Ecto neural progenitor cell (in vitro differentiated cells): Measurements from ENCODE around the gene GALNT17.

Experiments used
- DNase-seq: peaks from one replicate; pipeline ENCODE4 v3.0.0-alpha.2; 2018; ENCODE audit warnings: low spot score

The GALNT17 gene

GRCh38 chr7:71339924-71340323 lies 208.0 kb downstream of the GALNT17 start:
- DNase-seq: no peak

DNA sequence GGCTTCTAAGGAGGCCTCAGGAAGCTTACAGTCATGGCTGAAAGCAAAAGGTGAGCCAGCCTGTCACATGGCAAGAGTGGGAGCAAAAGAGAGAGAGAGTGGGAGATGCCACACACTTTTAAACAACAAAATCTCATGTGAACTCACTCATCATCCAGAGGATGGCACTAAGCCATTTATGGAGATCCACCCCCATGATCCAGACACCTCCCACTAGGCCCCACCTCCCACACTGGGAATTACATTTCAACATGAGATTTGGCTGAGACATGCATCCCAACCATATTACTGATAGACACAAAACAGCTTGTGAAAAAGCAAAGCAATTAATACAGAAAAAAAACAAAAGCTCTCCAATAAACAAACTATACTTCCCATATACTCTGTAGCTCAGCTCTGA lies 210.3 kb downstream of the GALNT17 start:
- DNase-seq: no peak

GRCh38 chr7:71343039-71343438 lies 211.1 kb downstream of the GALNT17 start:
- no peak for DNase-seq

GRCh38 chr7:71343892-71344291 lies 211.9 kb downstream of the GALNT17 start:
- DNase-seq: no peak

DNA sequence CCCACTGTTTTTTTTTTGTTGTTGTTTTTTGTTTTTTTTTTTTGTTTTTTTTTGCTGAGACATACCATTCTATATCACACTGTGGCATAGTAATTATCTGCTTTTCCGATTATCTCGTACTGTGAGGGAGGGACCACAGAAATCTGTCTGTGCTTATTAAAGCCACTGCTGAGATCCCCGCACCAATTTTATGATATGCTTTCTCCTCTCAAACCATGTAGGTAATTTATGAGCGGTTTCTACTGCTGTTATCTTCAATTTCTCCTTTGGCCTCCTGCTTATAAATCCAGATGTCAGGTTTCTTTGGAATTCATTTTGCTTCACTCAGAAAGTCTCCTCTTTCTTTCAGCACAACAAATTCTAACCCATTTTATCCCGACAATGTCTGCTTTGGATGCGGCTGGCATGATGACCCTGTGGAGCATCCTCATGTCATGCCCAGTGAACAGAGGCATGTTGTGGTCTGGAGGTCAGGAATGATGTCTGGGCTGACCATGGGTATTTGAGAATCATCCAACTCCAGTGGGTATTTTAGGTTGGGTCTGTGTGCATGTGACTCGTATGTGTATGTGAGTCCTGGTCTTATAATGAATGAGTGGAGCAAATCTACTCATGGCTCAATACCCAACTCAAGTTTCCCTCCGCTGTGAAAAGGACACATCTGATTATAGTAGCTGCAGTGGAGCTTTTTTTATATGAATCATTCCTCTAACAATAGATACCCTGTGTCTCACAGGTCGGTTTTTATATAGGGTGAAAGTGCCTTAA lies 213.4 kb downstream of the GALNT17 start:
- no peak for DNase-seq

GRCh38 chr7:71348821-71349681 lies 217.1 kb downstream of the GALNT17 start:
- DNase-seq: no peak

- DNase-seq: no peak
Observed at GRCh38 chr7:71349682-71350481, 217.9 kb downstream of the GALNT17 start.

- no peak for DNase-seq
Observed at GRCh38 chr7:71350680-71351079, 218.7 kb downstream of the GALNT17 start.

DNA sequence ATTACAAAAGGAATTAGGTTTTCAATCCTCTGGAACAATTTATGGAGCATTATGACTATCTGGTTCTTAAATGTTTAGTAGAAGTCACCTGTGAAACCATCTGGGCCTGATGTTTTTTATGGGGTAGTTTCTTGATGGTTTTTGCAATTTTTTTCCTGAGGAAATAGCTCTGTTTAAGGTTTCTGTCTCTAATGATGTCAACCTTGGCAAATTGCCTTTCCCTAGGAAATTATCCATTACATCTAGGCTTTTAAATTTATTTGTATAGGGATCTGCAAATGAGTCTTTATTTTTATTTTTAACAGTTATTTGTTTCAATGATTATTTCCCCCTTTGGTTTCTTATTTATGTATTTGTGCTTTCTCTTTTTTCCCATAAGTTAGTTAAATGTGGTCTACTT lies 222.8 kb downstream of the GALNT17 start:
- no peak for DNase-seq

- DNase-seq: no peak
Observed at GRCh38 chr7:71361451-71362032, 229.6 kb downstream of the GALNT17 start.

DNA sequence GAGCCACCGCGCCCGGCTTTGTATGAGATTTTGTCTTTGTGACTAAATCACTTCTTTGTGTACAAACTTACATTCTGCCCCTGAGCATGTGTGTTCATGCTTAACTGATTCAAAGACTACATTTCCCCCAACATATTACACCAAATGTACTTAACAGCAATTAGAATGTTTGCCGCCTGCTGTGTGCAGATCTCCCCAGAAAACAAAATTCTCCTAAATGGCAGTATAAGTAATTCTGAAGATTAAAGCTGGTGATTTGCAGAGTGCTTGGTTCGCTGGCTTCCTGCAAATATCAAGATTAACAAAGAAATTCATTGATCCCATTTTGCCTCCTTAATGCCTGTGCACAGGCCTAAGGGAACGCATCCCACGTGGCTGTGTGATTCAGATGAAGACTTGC lies 230.3 kb downstream of the GALNT17 start:
- DNase-seq: no peak

DNA sequence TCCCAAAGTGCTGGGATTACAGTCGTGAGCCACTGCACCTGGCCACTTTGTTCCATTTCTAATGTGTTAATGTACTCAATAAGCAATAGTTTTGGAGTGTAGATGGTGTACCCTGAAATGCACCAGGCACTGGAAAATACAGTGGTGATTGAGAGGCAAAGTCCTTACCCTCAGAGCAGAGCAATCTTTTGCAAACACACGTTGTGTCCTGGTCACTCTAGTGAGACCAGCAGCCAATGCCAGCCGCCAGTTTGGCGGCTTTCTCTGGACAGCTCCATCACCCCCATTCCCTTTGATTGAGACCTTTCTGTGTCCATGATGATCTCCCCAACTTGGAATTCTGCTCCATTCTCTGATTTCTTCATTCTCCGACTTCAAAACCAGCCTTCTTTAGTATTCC lies 231.3 kb downstream of the GALNT17 start:
- DNase-seq: no peak

- DNase-seq: no peak
Observed at GRCh38 chr7:71363627-71364026, 231.7 kb downstream of the GALNT17 start.

DNA sequence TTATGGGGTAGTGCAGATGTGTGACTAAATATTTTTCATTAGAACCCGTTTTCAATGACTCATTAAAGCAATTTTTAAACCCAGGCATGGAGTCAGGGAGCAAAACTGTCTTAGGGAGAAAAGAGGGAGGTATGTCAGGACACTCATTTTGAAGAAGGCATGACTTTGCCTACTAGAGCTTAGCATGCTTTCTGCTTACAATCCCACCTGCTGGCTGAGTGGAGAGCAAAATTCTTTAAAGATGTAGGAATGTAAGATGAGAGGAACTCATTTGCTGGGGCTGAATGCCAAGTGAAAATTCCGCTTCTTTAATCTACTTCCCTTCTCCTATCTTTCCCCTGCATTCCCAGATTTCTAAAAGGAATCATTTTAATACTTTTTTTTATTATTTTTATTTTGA lies 232.6 kb downstream of the GALNT17 start:
- DNase-seq: no peak

DNA sequence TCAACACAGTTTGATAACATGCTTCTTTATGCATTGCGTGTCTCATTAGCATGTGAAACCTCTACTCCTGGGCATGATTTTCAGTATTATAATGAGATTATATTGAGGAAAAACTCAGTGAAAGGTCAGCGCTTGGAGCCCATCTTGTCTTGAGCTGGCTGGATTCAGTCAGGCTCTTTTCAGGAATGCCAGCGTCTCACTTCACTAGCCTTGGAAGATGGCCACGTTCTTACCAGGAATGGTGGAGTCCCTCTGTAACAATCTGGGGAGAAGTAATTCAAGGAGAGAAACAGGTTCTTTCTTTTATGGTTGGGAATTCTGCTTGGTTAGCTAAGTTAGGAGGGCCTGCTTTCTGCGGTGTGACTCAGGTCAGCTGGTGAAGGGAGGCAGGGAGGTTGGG lies 241.0 kb downstream of the GALNT17 start:
- DNase-seq: no peak

- DNase-seq: no peak
Observed at GRCh38 chr7:71377062-71377461, 245.1 kb downstream of the GALNT17 start.

GRCh38 chr7:71377469-71377868 lies 245.5 kb downstream of the GALNT17 start:
- DNase-seq: no peak

GRCh38 chr7:71384094-71384493 lies 252.2 kb downstream of the GALNT17 start:
- no peak for DNase-seq

- no peak for DNase-seq
Observed at GRCh38 chr7:71385330-71385729, 253.4 kb downstream of the GALNT17 start.

- DNase-seq: no peak
Observed at GRCh38 chr7:71386152-71386785, 254.3 kb downstream of the GALNT17 start.

DNA sequence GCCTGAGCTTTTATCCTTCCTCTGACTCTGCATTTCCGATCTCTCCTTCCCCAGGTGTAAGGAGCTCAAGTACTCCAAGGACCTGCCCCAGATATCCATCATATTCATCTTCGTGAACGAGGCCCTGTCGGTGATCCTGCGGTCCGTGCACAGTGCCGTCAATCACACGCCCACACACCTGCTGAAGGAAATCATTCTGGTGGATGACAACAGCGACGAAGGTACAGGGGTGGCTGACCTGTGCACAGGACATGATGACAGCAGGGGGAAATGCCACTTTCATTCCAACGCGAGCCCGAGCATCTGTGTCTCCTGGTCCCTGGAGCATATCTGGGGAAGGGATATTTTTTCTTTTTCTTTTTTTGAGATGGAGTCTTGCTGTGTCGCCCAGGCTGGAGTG lies 256.2 kb downstream of the GALNT17 start:
- DNase-seq: no peak

- DNase-seq: peak; percentile 75
Observed at GRCh38 chr7:71389976-71390375, 258.0 kb downstream of the GALNT17 start.
